Mesothelial cell of epicardium (in vitro differentiated cells): ENCODE results near the gene PTX4. TPM values are rescaled to one million over a fixed set of nuclear protein-coding genes. Genes with fewer than 3 reads are reported as not detected.

Experiments used
- DNase-seq, 2 experiments: peaks; one replicate each; pipeline ENCODE4 v3.0.0; 2021; ENCODE audit warnings: low spot score in 2 of 2; ENCODE audit not compliant: unreplicated experiment in 2 of 2
- H3K27ac Mint-ChIP-seq: 2 replicates; pipeline ENCODE4 v1.8.0; 2021; ENCODE audit warnings: mixed read lengths
- H3K27me3 Mint-ChIP-seq: 2 replicates; pipeline ENCODE4 v1.8.0; 2021; ENCODE audit warnings: low read depth, mixed read lengths
- H3K36me3 Mint-ChIP-seq: 2 replicates; pipeline ENCODE4 v1.8.0; 2021; ENCODE audit warnings: mixed read lengths
- H3K4me1 Mint-ChIP-seq: 2 replicates; pipeline ENCODE4 v1.8.0; 2021; ENCODE audit warnings: mixed read lengths
- H3K4me3 Mint-ChIP-seq: 2 replicates; pipeline ENCODE4 v1.8.0; 2021; ENCODE audit warnings: mild to moderate bottlenecking, moderate library complexity, mixed read lengths
- H3K9me3 Mint-ChIP-seq: 2 replicates; pipeline ENCODE4 v1.8.0; 2021; ENCODE audit warnings: mixed read lengths
- total RNA-seq: library from RNA; stranded (reverse); gene quantifications from 3 replicates; pipeline ENCODE4 v1.2.1, GENCODE V29; 2021
- TF ChIP-seq, protein P1 (sequence below): fragments of 200-600 bp; sonication (generic); IDR thresholded peaks from one replicate; pipeline ENCODE4 v1.5.0; 2021; ENCODE audit warnings: antibody characterized with exemption; ENCODE audit not compliant: unreplicated experiment

The PTX4 gene
- total RNA-seq, 1 donor from 2014 or later = not detected

DNA sequence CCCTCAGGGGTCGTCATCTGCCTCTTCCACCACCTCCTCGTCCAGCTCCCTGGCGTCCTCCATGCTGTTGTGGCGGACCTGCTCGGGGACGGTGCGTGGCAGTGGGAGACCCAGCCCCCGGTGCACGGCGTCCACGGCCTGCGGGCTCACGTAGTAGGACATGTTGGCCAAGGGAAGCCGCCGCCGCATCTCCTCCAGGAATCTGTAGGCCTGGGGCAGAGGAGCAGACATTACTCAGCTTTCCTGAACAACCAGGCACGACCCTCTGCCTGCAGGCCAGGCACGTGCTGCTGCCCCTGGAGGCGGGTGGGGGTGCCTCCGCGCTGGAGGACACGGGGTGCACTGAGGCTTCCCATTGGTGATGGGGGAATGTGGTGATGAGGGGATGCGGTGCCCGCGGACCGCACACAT lies 22.2 kb upstream of the PTX4 start:
- H3K27me3 Mint-ChIP-seq = no peaks in the 10 kb centered on the region
- TF ChIP-seq, protein P1, sequence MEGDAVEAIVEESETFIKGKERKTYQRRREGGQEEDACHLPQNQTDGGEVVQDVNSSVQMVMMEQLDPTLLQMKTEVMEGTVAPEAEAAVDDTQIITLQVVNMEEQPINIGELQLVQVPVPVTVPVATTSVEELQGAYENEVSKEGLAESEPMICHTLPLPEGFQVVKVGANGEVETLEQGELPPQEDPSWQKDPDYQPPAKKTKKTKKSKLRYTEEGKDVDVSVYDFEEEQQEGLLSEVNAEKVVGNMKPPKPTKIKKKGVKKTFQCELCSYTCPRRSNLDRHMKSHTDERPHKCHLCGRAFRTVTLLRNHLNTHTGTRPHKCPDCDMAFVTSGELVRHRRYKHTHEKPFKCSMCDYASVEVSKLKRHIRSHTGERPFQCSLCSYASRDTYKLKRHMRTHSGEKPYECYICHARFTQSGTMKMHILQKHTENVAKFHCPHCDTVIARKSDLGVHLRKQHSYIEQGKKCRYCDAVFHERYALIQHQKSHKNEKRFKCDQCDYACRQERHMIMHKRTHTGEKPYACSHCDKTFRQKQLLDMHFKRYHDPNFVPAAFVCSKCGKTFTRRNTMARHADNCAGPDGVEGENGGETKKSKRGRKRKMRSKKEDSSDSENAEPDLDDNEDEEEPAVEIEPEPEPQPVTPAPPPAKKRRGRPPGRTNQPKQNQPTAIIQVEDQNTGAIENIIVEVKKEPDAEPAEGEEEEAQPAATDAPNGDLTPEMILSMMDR = no peak
- H3K9me3 Mint-ChIP-seq = peaks cover 12% of the 10 kb centered on the region
- peaks cover 38% of the 10 kb centered on the region for H3K36me3 Mint-ChIP-seq
- no peak overlapping the region for H3K4me3 Mint-ChIP-seq
- no peak overlapping the region for H3K27ac Mint-ChIP-seq
- DNase-seq = no peak
- no peaks in the 10 kb centered on the region for H3K4me1 Mint-ChIP-seq

DNA sequence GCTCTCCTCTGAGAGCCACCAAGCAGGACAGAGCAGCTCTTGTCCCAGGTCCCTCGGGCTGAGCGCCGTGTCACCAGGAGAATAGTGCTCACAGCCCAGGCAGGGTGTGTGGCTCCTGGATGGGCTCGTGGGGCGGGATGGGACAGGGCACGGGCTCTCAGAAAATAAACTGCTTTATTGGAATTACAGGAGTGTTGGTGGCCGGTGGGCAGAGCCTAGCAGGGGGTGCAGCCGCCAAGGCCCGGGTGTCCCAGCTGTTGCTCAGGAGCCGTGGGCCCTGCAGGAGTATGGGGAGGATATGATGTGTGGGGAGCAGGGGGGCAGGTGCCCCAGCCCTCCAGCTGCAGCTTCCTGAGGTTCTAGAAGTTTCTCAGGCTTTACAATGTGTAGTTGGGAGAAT lies 21.5 kb upstream of the PTX4 start:
- no peak for DNase-seq
- TF ChIP-seq, protein P1 = no peak
- no peak overlapping the region for H3K27ac Mint-ChIP-seq
- peaks cover 34% of the 10 kb centered on the region for H3K36me3 Mint-ChIP-seq
- no peak overlapping the region for H3K4me3 Mint-ChIP-seq
- H3K4me1 Mint-ChIP-seq = no peaks in the 10 kb centered on the region
- no peaks in the 10 kb centered on the region for H3K27me3 Mint-ChIP-seq
- H3K9me3 Mint-ChIP-seq = peaks cover 8% of the 10 kb centered on the region

DNA sequence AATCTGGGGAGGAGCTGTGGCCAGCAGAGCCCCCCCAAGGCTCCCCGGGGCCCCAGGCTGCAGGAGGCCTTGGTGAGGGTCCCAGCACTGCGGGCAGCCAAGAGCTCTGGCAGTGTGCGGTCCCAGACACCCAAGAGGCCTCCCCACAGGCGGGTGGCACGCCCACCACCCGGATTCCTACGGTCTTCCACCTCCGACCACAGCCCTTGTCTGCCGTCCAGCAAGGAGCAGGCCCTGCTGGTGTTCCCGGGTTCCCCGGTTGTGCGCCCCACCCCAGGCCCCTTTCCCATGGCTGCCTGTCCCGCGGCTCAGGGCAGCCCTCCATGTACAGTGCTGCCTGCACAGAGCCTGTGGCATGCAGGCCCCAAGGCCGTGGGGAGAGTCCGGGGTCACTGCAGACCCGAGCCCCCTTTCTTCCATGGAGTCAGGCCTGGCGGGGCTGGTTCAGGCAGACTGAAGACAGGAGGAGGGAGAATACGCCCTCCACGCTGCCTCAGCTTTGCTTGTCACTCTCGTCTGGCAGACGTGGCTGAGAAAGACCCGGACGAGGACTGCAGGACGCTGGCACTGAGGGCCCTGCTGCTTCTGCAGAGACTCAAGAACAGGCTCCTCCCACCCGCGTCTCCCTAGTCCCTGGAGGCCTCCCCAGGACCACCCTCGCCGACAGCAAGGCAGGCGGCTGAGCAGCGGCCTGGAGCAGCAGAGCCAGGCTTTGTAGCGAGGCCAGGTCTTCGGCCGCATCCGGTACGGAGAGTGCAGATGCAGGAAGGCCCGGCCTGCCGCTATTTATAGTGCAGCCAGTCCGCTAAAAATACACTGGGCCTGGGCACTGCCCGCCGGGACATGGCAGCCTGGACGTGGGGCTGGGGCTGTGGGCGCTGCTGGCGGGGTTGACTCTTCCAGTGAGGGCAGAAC lies 20.8 kb upstream of the PTX4 start:
- Mint-ChIP-seq H3K27me3 (no peaks in the 10 kb centered on the region), H3K4me1 (no peaks in the 10 kb centered on the region)

DNA sequence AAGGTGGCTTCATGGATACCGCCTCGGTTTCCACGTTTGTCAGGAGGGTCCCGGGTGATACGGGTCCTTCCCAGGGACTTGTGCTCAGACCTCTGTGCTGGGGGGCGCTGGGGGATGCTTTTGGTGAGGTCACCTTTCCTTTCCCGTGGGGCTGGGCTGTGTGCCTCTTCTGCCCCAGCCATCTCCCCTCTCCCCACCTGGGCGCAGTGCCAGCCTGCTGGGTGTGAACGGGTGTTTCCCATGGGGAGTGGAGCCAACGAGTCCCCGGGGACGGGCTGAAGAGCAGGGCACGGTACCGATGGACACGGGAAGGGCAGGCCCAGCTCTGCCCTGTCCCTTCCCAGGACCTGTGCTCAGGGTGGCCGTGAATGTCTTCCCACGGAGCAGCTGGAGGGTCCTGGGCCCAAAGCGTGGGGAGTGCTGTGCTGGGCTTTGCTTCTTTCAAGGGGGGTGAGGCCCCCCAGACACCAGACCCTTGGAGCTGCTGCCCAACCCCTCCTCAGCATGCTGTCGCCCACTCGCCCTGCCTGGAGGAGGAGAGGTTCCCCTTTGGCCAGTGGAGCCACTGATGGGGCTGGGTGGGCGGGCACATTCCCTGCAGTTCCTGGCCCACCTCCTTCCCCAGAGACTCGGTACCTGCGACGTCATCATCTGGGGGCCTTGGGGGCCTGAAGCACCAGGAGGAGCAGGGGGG lies 19.9 kb upstream of the PTX4 start:
- Mint-ChIP-seq H3K4me3 (no peak overlapping the region), H3K27me3 (no peaks in the 10 kb centered on the region), H3K4me1 (no peaks in the 10 kb centered on the region), H3K36me3 (peaks cover 25% of the 10 kb centered on the region), H3K27ac (no peak overlapping the region), H3K9me3 (no peaks in the 10 kb centered on the region)
- no peak for DNase-seq
- TF ChIP-seq, protein P1 = no peak

More for the DNA sequence above, 20.8 kb upstream of the PTX4 start:
- H3K36me3 Mint-ChIP-seq = peaks cover 28% of the 10 kb centered on the region
- no peak overlapping the region for H3K4me3 Mint-ChIP-seq
- DNase-seq = no peak
- peaks cover 2% of the 10 kb centered on the region for H3K9me3 Mint-ChIP-seq
- H3K27ac Mint-ChIP-seq = no peak overlapping the region
- TF ChIP-seq, protein P1 = no peak

DNA sequence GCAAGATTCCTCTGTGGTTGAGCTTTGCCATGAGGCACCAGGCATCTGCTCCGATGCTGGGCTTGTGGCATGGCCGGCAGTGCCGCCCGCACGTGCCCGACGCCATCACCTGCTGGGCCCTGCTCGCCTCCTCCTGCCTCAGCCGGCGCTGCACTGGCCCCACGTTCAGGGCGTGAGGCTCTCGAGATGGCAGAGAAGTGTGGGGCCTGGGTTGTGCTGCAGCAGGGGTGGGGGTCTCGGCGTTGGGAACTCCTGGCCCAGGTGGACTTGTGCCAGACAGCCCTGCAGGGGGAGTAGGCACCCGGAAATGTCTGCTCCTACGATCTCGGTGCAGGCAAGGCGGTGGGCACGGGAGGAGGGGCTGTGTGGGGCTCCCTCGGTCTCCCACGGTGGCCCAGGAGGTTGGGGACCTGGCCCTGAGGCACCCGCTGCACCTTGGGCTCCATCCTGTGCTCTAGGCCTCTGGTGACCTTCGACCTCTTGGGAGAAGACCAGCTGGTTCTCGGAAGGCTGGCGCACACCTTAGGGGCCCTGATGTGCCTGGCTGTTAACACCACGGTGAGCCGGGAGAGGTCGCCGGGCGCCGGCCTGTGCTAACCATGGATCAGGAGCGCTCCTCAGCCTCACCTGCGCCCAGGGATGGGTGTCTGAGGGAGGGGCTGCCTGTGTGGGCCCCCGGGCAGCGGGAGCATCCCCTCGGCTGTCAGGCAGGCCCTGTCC lies 17.9 kb upstream of the PTX4 start:
- TF ChIP-seq, protein P1 = no peak
- no peak overlapping the region for H3K27ac Mint-ChIP-seq
- no peak for DNase-seq
- peaks cover 25% of the 10 kb centered on the region for H3K36me3 Mint-ChIP-seq
- no peaks in the 10 kb centered on the region for H3K4me1 Mint-ChIP-seq
- H3K4me3 Mint-ChIP-seq = no peak overlapping the region
- no peaks in the 10 kb centered on the region for H3K27me3 Mint-ChIP-seq
- H3K9me3 Mint-ChIP-seq = no peaks in the 10 kb centered on the region
